Activated CD8-positive, alpha-beta memory T cell treated with anti-CD3 and anti-CD28 coated beads, Interleukin-2, amount 10 ng/mL, durations not matched to agents 7 days and 5 days (primary cell): ENCODE measurements around the gene MGAT3. TPM values are rescaled to one million over a fixed set of nuclear protein-coding genes. Genes with fewer than 3 reads are reported as not detected.

Experiments
- ATAC-seq: fragments of 150-1000 bp; cut with Tn5 transposase; one replicate; pipeline ENCODE4 v1.10.0; 2021; ENCODE audit warnings: moderate library complexity
- CTCF ChIA-PET: fragments of 350-600 bp; sonication (Branson Sonifier 250); formaldehyde crosslinking; loops from one replicate; lab custom pipeline; 2021; ENCODE audit warnings: antibody characterized with exemption; lab: Charles Lee
- DNase-seq: peaks from one replicate; pipeline ENCODE4 v3.0.0-alpha.2; 2020
- H3K27ac Mint-ChIP-seq: one replicate; pipeline ENCODE4 v1.8.0; 2021; ENCODE audit warnings: mild to moderate bottlenecking, mixed read lengths
- H3K27me3 Mint-ChIP-seq: one replicate; pipeline ENCODE4 v1.8.0; 2021; ENCODE audit warnings: mixed read lengths
- H3K36me3 Mint-ChIP-seq: one replicate; pipeline ENCODE4 v1.8.0; 2021; ENCODE audit warnings: mild to moderate bottlenecking, mixed read lengths
- H3K4me1 Mint-ChIP-seq: one replicate; pipeline ENCODE4 v1.8.0; 2021; ENCODE audit warnings: mixed read lengths
- H3K4me3 Mint-ChIP-seq: one replicate; pipeline ENCODE4 v1.8.0; 2021; ENCODE audit warnings: mild to moderate bottlenecking, moderate library complexity, mixed read lengths
- H3K9me3 Mint-ChIP-seq: one replicate; pipeline ENCODE4 v1.8.0; 2022; ENCODE audit warnings: low read depth, mixed read lengths
- total RNA-seq, 2 experiments: library from RNA; stranded (reverse); gene quantifications; one replicate each; pipeline ENCODE4 v1.2.3, GENCODE V29; 2021

Gene MGAT3
- total RNA-seq, 2 experiments from 2014 or later, result 0.96 to 3.6 TPM

DNA sequence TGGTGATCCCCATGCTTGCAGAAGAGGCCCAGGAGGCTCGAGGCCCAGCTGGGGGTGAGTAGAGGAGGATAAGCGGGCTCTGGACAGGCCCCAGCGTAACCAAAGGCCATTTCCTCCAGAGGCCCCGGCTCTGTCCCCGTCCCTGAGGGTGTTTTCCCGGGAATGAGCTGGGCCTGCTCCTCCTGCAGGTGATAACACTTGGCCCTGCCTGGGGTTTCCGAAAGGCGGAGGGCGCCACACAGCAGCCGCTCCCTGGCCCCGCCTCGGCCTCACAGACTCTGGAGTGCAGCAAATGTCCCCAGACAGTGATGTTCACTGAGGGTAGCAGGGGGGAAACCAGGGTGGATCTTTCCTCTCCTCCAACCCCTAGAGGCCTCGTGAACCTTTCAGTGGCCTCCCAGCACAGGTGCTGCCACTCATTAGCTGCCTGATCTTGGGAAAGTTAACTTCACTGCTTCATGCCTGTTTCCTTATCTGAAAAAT, 10.5 kb upstream of the MGAT3 start:
- Mint-ChIP-seq H3K4me1 (peaks cover 39% of the 10 kb centered on the region), H3K27me3 (peaks cover under 1% of the 10 kb centered on the region), H3K9me3 (no peaks in the 10 kb centered on the region), H3K27ac (peak overlapping the region; percentile 91), H3K36me3 (peaks cover 2% of the 10 kb centered on the region), H3K4me3 (no peak overlapping the region)
- ATAC-seq, result peak; percentile 17
- CTCF ChIA-PET, result interaction anchor here (0.9 to 2.2 kb wide), 6 partner anchors 8 to 129 kb away, joined by 3 to 8 read pairs (median 6); partner anchors contain the start of gene TAB1
- DNase-seq, result no peak

DNA sequence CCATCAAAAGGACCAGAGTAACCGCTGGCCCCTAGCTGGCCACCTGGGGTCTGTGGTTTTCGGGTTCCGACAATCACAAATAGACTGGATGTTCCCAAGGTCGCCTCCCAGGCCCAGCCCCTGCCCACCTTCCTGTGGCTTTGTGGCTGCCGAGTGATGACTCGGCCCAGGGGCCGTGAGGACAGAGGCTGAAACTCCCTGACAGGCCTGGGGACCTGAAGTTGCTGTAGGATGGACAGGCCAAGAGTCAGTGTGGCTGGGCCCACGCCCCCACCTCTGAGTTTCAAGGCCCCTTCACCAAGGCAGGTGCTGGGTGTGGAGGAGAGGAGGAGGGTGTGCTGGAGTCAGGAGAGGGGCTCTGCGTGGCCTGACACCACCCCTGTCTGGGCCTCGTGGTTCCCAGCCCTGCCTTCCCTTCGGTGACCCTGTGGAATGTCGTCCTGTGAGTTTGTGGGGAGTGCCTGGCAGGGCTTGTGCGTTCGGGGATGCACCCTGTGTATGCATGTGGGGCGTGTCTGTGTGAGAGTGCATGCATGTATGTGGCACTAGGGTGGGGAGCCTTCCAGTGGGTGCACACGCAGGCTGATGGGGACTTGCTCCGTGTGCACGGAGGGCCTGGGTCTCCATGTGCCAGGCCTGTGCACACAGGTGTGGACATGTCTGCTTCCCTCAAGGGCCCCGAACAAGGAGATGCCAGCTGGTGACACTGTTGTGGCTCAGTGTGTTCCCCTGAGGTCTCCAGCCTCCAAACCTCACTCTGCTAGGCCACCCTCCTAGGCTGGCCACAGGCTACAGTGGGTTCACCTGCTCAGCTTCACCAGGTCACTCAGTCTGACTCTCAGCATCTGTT, 8.4 kb upstream of the MGAT3 start:
- ATAC-seq (no peak), DNase-seq (no peak)
- peak overlapping the region; percentile 5 for H3K4me3 Mint-ChIP-seq
- CTCF ChIA-PET, result no interaction called here
- H3K27me3 Mint-ChIP-seq, result no peaks in the 10 kb centered on the region
- peaks cover 42% of the 10 kb centered on the region for H3K4me1 Mint-ChIP-seq
- H3K9me3 Mint-ChIP-seq, result no peaks in the 10 kb centered on the region
- peaks cover 2% of the 10 kb centered on the region for H3K36me3 Mint-ChIP-seq
- H3K27ac Mint-ChIP-seq, result peak overlapping the region; percentile 58

DNA sequence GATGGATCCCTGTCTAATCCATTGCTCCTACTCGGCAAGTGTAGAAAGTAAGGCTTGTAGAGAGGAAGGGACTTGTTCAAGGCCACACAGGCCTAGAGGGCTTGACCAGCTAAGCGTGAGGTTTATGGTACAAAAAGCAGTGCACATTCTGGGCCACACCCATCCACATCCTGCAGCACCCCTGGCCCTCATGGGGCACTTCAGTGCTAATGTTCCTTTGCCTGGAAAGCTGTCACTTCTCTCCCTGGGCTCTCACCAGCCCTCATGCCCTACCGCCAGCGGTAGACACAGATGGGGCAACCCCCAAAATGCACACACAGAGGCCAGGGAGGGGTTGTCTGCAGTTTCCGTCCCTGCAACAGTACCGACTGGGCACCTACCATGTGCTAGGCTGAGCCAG, 7.1 kb upstream of the MGAT3 start:
- Mint-ChIP-seq H3K4me1 (peaks cover 42% of the 10 kb centered on the region), H3K27me3 (peaks cover 7% of the 10 kb centered on the region), H3K9me3 (no peaks in the 10 kb centered on the region), H3K27ac (no peak overlapping the region), H3K4me3 (no peak overlapping the region), H3K36me3 (peaks cover 2% of the 10 kb centered on the region)
- DNase-seq (no peak), ATAC-seq (no peak)
- CTCF ChIA-PET, result interaction anchor here (1.0 kb wide), 1 partner anchor 12 kb away, joined by 3 read pairs; no protein-coding TSS in a partner anchor

DNA sequence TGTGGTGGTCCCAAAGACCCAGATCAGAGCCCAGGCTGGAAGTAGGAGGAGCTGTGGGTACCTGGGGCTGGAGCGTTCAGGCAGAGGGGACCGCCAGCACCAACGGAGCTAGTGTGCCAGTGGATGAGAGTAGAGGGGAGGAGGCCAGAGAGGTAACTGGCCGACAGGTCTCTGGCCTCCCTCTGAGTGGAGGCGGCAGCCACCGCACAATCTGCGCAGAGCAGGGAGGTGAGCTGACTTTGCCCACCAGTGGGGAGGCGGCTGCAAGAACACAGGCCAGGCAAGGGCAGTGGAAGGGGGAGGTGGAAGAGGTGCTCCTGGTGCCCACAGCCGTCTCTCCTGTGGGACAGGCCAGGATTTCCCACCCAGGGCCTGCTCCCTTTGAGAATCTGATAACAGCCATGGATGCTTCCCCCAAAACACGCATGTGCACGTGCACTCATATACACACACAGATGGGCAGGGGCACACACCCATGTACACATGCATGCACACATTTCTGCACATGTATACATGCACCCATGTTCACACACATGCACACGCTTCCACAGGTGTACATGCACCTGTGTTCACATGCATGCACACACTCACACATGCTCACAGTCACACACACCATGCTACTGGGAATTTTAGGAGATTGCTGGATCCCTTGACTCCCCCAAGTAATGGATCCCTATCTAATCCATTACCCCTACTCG, 6.4 kb upstream of the MGAT3 start:
- Mint-ChIP-seq H3K9me3 (no peaks in the 10 kb centered on the region), H3K4me3 (no peak overlapping the region), H3K36me3 (peaks cover 5% of the 10 kb centered on the region), H3K27ac (no peak overlapping the region), H3K27me3 (peaks cover 14% of the 10 kb centered on the region), H3K4me1 (peaks cover 42% of the 10 kb centered on the region)
- CTCF ChIA-PET, result interaction anchor here (1.0 kb wide), 1 partner anchor 13 kb away, joined by 3 read pairs; no protein-coding TSS in a partner anchor
- ATAC-seq (no peak), DNase-seq (no peak)

DNA sequence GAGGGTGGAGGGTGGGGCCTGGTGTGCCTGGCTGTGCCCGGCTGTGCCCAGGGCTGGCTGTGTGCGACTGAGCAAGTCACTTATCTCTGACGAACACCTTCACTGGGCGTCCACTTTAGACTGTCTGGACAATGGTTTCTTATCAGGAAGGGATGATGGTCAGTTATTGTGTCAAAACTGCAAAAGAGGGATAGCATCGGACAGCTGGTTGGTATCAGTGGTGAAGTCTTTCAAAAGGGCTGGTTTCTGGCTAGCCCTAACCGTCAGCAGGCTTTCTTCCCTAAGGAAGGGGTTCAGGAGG, 4.1 kb upstream of the MGAT3 start:
- no peak overlapping the region for H3K27ac Mint-ChIP-seq
- H3K4me3 Mint-ChIP-seq, result no peak overlapping the region
- CTCF ChIA-PET, result interaction anchor here (1.1 kb wide), 1 partner anchor 40 kb away, joined by 3 read pairs; no protein-coding TSS in a partner anchor
- ATAC-seq (no peak), DNase-seq (no peak)
- H3K36me3 Mint-ChIP-seq, result peaks cover 15% of the 10 kb centered on the region
- H3K9me3 Mint-ChIP-seq, result no peaks in the 10 kb centered on the region
- H3K27me3 Mint-ChIP-seq, result peaks cover 27% of the 10 kb centered on the region
- peaks cover 41% of the 10 kb centered on the region for H3K4me1 Mint-ChIP-seq

DNA sequence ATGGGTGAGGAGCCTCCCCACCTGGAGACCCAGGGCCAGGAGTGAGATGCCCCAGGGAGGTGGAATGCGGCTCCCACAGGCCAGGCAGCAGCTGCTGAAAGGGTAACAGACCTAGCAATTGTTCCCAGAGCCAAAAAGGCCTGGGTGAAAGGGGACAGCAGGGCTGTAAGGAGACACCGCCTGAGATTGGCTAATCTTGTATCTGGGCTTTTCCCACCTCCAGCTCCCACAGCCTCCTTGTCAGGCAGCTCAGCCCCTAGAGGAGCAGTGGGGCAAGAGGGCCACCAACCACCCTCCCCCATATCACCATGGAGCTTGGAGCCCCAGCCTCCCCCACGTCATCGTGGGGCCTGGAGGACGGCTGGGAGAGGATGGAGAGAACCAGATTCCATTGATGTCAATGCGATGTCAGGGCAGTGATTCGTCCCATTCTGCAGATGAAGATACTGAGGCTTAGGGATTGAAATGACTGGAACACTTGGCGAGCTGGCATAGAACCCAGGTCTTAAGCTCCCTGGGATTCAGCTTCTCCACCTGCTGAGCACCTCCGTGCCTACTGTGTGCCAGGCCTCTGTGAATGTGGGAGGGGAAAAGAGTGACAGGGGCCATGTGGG, 2.9 kb upstream of the MGAT3 start:
- ATAC-seq, result no peak
- no peak for DNase-seq
- Mint-ChIP-seq H3K27ac (no peak overlapping the region), H3K36me3 (peaks cover 15% of the 10 kb centered on the region), H3K4me3 (no peak overlapping the region), H3K4me1 (peaks cover 33% of the 10 kb centered on the region), H3K9me3 (no peaks in the 10 kb centered on the region), H3K27me3 (peaks cover 36% of the 10 kb centered on the region)
- CTCF ChIA-PET, result interaction anchor here (1.1 to 1.2 kb wide), 2 partner anchors 11 to 39 kb away, joined by 3 read pairs; no protein-coding TSS in a partner anchor

- CTCF ChIA-PET, result interaction anchor here (1.2 kb wide), 1 partner anchor 10 kb away, joined by 3 read pairs; no protein-coding TSS in a partner anchor
- H3K4me3 Mint-ChIP-seq, result no peak overlapping the region
- ATAC-seq, result no peak
These were observed 2.4 kb upstream of the MGAT3 start for GRCh38 chr22:39454385-39454871.

GRCh38 chr22:39457198-39457555, 365 bp downstream of the MGAT3 start:
- Mint-ChIP-seq H3K4me3 (no peak overlapping the region), H3K9me3 (no peaks in the 10 kb centered on the region), H3K4me1 (peaks cover 18% of the 10 kb centered on the region), H3K27me3 (peaks cover 52% of the 10 kb centered on the region), H3K36me3 (peaks cover 15% of the 10 kb centered on the region), H3K27ac (no peak overlapping the region)
- CTCF ChIA-PET, result no interaction called here
- no peak for DNase-seq
- peak; percentile 14 for ATAC-seq

More at GRCh38 chr22:39454385-39454871, 2.4 kb upstream of the MGAT3 start:
- peaks cover 28% of the 10 kb centered on the region for H3K4me1 Mint-ChIP-seq
- H3K36me3 Mint-ChIP-seq, result peaks cover 15% of the 10 kb centered on the region
- H3K27ac Mint-ChIP-seq, result peak overlapping the region; percentile 47
- no peak for DNase-seq
- no peaks in the 10 kb centered on the region for H3K9me3 Mint-ChIP-seq
- peaks cover 41% of the 10 kb centered on the region for H3K27me3 Mint-ChIP-seq

DNA sequence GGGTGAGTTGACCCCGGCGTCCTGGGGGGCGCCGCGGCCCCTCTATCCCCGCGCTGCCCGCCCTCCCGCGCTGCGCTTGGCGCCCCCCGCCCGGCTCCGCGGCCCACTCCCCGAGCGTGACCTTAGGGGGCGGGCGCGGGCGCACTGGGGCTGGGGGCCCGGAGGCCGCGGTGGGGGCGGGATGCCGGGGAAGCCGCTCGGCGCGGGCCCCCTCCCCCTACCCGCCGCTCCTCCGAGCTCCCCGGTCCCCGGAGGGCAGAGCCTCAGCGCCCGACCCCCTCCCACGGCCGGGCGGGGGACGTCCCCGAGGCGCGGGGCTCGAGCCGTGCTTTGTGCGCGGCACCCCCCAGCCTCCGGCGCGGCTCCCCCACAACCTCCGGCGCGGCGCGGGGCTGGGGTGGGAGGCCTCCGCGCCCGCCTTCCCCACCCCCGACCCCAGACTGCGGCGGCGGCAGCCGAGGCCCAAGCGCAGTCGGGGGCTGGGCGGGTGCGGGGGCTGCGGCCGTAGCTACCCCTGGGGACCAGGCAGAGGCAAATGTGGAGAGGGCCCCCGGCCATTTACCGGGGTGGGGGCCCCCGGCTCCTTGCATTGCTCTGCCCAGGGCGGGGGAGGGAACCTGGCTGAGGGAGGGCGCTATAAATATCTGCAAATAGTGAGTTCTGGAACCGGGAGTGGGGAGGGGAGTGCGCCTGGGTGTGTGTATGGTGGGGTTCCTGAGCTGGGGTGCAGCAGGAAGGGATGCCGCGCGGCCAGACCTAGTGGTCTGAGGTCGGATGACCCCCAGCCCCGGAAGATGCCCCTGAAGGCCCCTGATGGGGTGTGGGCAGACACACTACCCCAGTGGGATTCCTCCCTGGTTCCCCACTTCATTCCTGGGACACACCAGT, 988 bp downstream of the MGAT3 start:
- peaks cover 52% of the 10 kb centered on the region for H3K27me3 Mint-ChIP-seq
- no peak for DNase-seq
- CTCF ChIA-PET, result interaction anchor here (0.6 to 1.1 kb wide), 2 partner anchors 58 to 68 kb away, joined by 3 to 4 read pairs; partner anchors contain the start of gene TAB1

GRCh38 chr22:39458444-39459083, 1.8 kb downstream of the MGAT3 start:
- no peak overlapping the region for H3K27ac Mint-ChIP-seq
- H3K27me3 Mint-ChIP-seq, result peaks cover 52% of the 10 kb centered on the region
- ATAC-seq (no peak), DNase-seq (no peak)
- no peaks in the 10 kb centered on the region for H3K9me3 Mint-ChIP-seq
- no peak overlapping the region for H3K4me3 Mint-ChIP-seq
- CTCF ChIA-PET, result interaction anchor here (0.6 to 1.1 kb wide), 3 partner anchors 12 to 68 kb away, joined by 3 to 4 read pairs (median 3); partner anchors contain the start of gene TAB1
- H3K36me3 Mint-ChIP-seq, result peaks cover 15% of the 10 kb centered on the region
- peaks cover 18% of the 10 kb centered on the region for H3K4me1 Mint-ChIP-seq

More for the DNA sequence above, 988 bp downstream of the MGAT3 start:
- ATAC-seq, result no peak
- Mint-ChIP-seq H3K36me3 (peaks cover 15% of the 10 kb centered on the region), H3K4me3 (no peak overlapping the region), H3K27ac (no peak overlapping the region), H3K9me3 (no peaks in the 10 kb centered on the region), H3K4me1 (peaks cover 18% of the 10 kb centered on the region)

- no peak overlapping the region for H3K4me3 Mint-ChIP-seq
These were observed 2.9 kb downstream of the MGAT3 start for GRCh38 chr22:39459681-39460080.

More at GRCh38 chr22:39459681-39460080, 2.9 kb downstream of the MGAT3 start:
- H3K27ac Mint-ChIP-seq, result no peak overlapping the region
- no peaks in the 10 kb centered on the region for H3K9me3 Mint-ChIP-seq
- peaks cover 18% of the 10 kb centered on the region for H3K4me1 Mint-ChIP-seq
- DNase-seq, result no peak
- CTCF ChIA-PET, result interaction anchor here (1.1 kb wide), 1 partner anchor 13 kb away, joined by 3 read pairs; no protein-coding TSS in a partner anchor
- H3K36me3 Mint-ChIP-seq, result peaks cover 15% of the 10 kb centered on the region
- ATAC-seq, result no peak
- peaks cover 46% of the 10 kb centered on the region for H3K27me3 Mint-ChIP-seq
